ENCODE measurements around the gene PCCA.

GRCh38 chr13:100349594-100349993, 260.7 kb downstream of the PCCA start:
- TF ChIP-seq CTCF (conservative IDR thresholded peaks at IDR 0.05), result no peak
- TF ChIP-seq ZFX (IDR thresholded peaks at IDR 0.05), result no peak
